Lower leg skin (tissue), 4 donors: ENCODE data around the gene NOL4L. TPM values are rescaled to one million over a fixed set of nuclear protein-coding genes. Genes with fewer than 3 reads are reported as not detected.

ENCODE experiments used
- DNase-seq, 2 donors: peaks; one replicate each; pipeline ENCODE4 v3.0.0-alpha.2; 2019; ENCODE audit warnings: low spot score in 2 of 2
- H3K4me3 ChIP-seq: fragments of 200-600 bp; sonication (generic); 2 replicates; pipeline ENCODE4 v1.5.1; 2017; ENCODE audit warnings: mild to moderate bottlenecking, low read depth; ENCODE audit not compliant: poor library complexity, severe bottlenecking
- CTCF ChIP-seq, 3 donors: fragments of 450-650 bp; IDR thresholded peaks; one replicate each; pipeline ENCODE4 v1.5.1; 2016; ENCODE audit warnings: antibody characterized with exemption in 3 of 3, mild to moderate bottlenecking in 3 of 3, moderate library complexity in 2 of 3
- POLR2A ChIP-seq, 2 donors: fragments of 450-650 bp; IDR thresholded peaks; one replicate each; pipeline ENCODE4 v1.6.1; 2016 to 2017; ENCODE audit warnings: antibody characterized with exemption in 2 of 2, mild to moderate bottlenecking in 1 of 2, moderate library complexity in 1 of 2
- WGBS, 2 donors: methylation state at CpG; one replicate each; pipeline ENCODE4 v1.1.5; 2018; 5-methylcytosine and 5-hydroxymethylcytosine counted together
- intact Hi-C: fragments of 100-400 bp; cut with DNase I; formaldehyde crosslinking; loops from one replicate; pipeline ENCODE4 v1.15.0; 2023; ENCODE audit warnings: low total_unique reads
- total RNA-seq, 4 donors: library from RNA; depleted of rRNA; stranded (reverse); fragments of >200 nt; gene quantifications; one replicate each; pipeline ENCODE4 v1.1.0, GENCODE V29; 2016

NOL4L gene
- total RNA-seq, 4 donors from 2014 or later, result 4.6 to 10.4 (median 7.0) TPM

DNA sequence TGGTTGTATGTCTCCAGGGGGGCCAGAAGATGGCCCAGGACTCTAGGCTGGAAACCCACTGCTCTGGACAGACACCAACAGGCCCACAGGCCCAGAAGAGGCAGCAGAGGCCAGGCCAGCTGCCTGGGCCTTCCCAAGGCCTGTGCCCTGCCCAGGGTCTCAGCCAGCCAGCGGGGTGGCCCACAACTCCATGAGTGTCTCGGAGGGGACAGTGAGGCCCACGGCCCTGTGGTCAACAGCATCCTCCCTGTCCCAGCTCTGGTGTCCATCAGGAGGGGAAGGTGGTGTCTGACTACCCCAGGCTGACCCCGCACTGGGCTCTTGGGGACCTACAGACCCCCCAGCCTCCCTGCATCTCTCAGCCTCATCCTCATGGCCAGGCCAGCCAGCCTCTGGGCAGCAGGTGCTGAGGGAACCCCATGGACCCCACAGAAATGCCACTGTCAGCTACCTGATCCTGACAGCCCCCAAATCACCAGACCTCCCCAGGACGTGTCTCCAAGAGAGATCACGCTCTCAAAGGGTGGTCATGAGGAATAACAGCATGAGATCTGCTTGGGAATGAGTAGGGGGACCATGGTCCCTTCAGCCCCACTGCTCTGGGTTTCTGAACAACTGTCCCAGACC is 112.4 kb downstream of the NOL4L start:
- no peak for DNase-seq
- TF ChIP-seq CTCF (IDR thresholded peaks at IDR 0.05), result no peak
- no peak for TF ChIP-seq POLR2A (IDR thresholded peaks at IDR 0.05)
- 93 to 98% methylated on average over 3 to 5 of the region's 6 CpGs for WGBS, 2 donors
- no peak overlapping the region for H3K4me3 ChIP-seq
- intact Hi-C loops, result no loop called here

GRCh38 chr20:32470940-32471339 is 114.2 kb downstream of the NOL4L start:
- no peak overlapping the region for H3K4me3 ChIP-seq
- intact Hi-C loops, result no loop called here
- DNase-seq, result no peak
- TF ChIP-seq POLR2A (IDR thresholded peaks at IDR 0.05) (no peak), CTCF (IDR thresholded peaks at IDR 0.05) (no peak)
- 75 to 80% methylated on average over 9 of the region's 9 CpGs for WGBS, 2 donors

DNA sequence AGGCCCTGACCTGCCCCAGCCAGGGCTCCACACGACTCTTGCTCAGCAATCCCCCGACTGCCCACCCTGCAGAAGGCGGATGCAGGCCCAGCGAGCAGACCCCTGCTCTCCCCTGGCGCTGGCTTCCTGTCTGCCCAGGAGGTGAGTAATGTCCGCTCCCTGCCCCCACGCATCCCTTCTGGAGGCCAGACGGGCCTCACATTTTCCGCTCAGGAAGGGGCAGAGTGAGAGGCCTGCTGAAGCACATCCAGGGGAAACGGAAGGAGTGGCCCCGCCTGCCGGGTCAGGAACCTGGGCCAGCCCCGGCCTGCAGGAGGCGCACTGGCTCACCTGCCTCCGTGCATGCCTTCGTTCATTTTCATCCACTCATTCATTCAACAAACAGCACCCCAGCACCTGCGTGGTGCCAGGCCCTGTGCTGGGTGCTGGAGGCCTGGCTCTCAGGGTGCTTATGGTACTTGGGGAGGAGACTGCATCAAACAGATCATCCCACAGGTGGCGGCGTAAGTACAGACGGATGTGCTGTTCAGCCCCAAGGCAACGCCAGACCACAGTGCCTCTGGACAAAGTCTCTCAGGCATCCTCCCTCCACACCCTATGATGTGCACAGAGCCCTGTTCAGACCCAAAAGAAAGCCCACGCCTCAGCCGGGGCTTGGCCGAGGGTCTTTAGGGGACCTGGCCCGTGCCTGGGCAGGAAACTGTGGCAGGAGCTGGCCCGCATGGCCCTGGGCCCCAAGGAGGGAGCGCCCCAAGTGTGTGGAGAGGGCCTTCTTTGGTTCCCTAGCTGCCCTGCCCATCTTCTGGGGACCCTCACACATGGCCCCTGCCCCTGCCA is 114.9 kb downstream of the NOL4L start:
- DNase-seq, result no peak
- no peak overlapping the region for H3K4me3 ChIP-seq
- intact Hi-C loops, result no loop called here
- 61 to 83% methylated on average over 21 to 24 of the region's 27 CpGs for WGBS, 2 donors
- TF ChIP-seq POLR2A (IDR thresholded peaks at IDR 0.05) (no peak), CTCF (IDR thresholded peaks at IDR 0.05) (no peak)

DNA sequence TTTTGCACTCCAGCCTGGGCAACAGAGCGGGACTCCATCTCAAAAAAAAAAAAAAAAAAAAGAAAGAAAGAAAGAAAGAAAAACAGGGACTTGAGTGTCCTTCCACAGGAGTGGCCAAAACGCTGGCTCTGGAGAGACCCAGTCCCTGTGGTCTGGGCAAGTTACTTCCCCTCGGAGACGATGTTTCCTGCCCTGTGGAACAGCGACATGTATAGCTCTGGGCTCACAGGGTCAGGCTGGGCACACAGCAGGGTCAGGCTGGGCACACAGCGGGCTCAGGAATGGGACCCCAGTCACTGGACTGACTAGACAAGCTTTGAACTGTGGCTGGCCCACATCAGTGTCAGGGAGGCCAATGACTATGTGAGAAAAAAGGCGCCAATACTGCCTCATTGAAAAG is 116.3 kb downstream of the NOL4L start:
- 84 to 93% methylated on average over 7 of the region's 7 CpGs for WGBS, 2 donors
- TF ChIP-seq CTCF (IDR thresholded peaks at IDR 0.05) (no peak), POLR2A (IDR thresholded peaks at IDR 0.05) (no peak)
- no peak for DNase-seq

DNA sequence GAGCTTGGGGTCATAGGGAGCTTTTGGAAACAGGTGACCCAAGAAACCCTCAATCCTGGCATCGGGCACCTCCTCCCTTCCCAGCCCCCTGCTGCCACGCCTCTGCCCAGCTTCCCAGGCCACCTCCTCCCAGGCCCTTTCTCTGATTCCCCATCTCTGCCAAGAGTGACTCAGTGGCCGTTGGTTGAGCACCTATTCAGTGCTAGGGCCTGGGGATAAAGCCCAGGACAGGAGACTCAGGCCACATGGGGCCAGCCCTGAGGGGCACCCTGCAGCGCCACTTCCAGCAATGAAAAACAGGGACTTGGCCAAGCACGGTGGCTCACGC is 116.9 kb downstream of the NOL4L start:
- intact Hi-C loops, result no loop called here
- no peak overlapping the region for H3K4me3 ChIP-seq
- TF ChIP-seq CTCF (IDR thresholded peaks at IDR 0.05), result no peak
- TF ChIP-seq POLR2A (IDR thresholded peaks at IDR 0.05), result no peak
- DNase-seq, result no peak
- 89 to 93% methylated on average over 6 of the region's 6 CpGs for WGBS, 2 donors

More for the DNA sequence above, 116.3 kb downstream of the NOL4L start:
- H3K4me3 ChIP-seq, result no peak overlapping the region
- intact Hi-C loops, result no loop called here
